ENCODE results near the gene SUB1.
A peak's percentile ranks its signal among the peaks of the same experiment; 100 is the strongest.
"Not testable (repeated sequence)": the region's sequence is repeated elsewhere in the genome, so short reads cannot be mapped to it uniquely, and the experiment has no call there.

SUB1 gene

GRCh38 chr5:32585446-32586275, at the start of gene SUB1:
Gene SUB1, plus strand, starts transcription at chr5:32585557. Its CDS starts 2,956 bp downstream, at chr5:32588513.
- DNase-seq, result peak; percentile 93 to 96 (median 96)

- no peak for DNase-seq
Observed at GRCh38 chr5:32536246-32536645, 49.1 kb upstream of the SUB1 start.

GRCh38 chr5:32537437-32538029, 47.8 kb upstream of the SUB1 start:
- DNase-seq, result peak; percentile 55 to 74 (median 70)

GRCh38 chr5:32538031-32538547, 47.3 kb upstream of the SUB1 start:
- DNase-seq, result no peak

- DNase-seq, result peak; percentile 77 to 83 (median 78)
Observed at GRCh38 chr5:32539981-32540845, 45.1 kb upstream of the SUB1 start.

GRCh38 chr5:32541241-32541640, 44.1 kb upstream of the SUB1 start:
- DNase-seq, result no peak

- peak; percentile 67 to 86 (median 84) for DNase-seq
Observed at GRCh38 chr5:32542216-32543059, 42.9 kb upstream of the SUB1 start.

- DNase-seq, result no peak
Observed at GRCh38 chr5:32543291-32543690, 42.1 kb upstream of the SUB1 start.

GRCh38 chr5:32545102-32545800, 40.1 kb upstream of the SUB1 start:
- DNase-seq, result no peak

- DNase-seq, result no peak
Observed at GRCh38 chr5:32551194-32551593, 34.2 kb upstream of the SUB1 start.

- DNase-seq, result no peak
Observed at GRCh38 chr5:32551865-32552264, 33.5 kb upstream of the SUB1 start.

GRCh38 chr5:32552491-32552890, 32.9 kb upstream of the SUB1 start:
- DNase-seq, result not testable (repeated sequence)

GRCh38 chr5:32552936-32553335, 32.4 kb upstream of the SUB1 start:
- no peak for DNase-seq

- peak; percentile 63 to 79 (median 69) for DNase-seq
Observed at GRCh38 chr5:32554181-32554780, 31.1 kb upstream of the SUB1 start.

- not testable (repeated sequence) for DNase-seq
Observed at GRCh38 chr5:32556543-32556942, 28.8 kb upstream of the SUB1 start.

- DNase-seq, result no peak
Observed at GRCh38 chr5:32559411-32559810, 25.9 kb upstream of the SUB1 start.

- no peak for DNase-seq
Observed at GRCh38 chr5:32559921-32560320, 25.4 kb upstream of the SUB1 start.

GRCh38 chr5:32562056-32562455, 23.3 kb upstream of the SUB1 start:
- DNase-seq, result no peak

- no peak for DNase-seq
Observed at GRCh38 chr5:32562843-32563242, 22.5 kb upstream of the SUB1 start.

- DNase-seq, result no peak
Observed at GRCh38 chr5:32563614-32564013, 21.7 kb upstream of the SUB1 start.

- DNase-seq, result no peak
Observed at GRCh38 chr5:32565145-32565544, 20.2 kb upstream of the SUB1 start.
